Brain microvascular endothelial cell (primary cell): Measurements from ENCODE around the gene THAP10.

Source experiments
- DNase-seq: peaks from one replicate; pipeline ENCODE4 v3.0.0-alpha.2; 2020
- H3K27ac ChIP-seq: fragments of 250-450 bp; sonication (Bioruptor Pico); 2 replicates; pipeline ENCODE4 v1.5.1; 2020; ENCODE audit warnings: mild to moderate bottlenecking, moderate library complexity
- H3K27me3 ChIP-seq: fragments of 250-450 bp; sonication (Bioruptor Pico); replicated peaks from 2 replicates; pipeline ENCODE4 v1.5.1; 2020; ENCODE audit warnings: mild to moderate bottlenecking
- H3K36me3 ChIP-seq: fragments of 250-450 bp; sonication (Bioruptor Pico); replicated peaks from 2 replicates; pipeline ENCODE4 v1.5.1; 2020; ENCODE audit warnings: mild to moderate bottlenecking
- H3K4me3 ChIP-seq: 2 replicates; pipeline ENCODE4 v1.5.1; 2011; ENCODE audit warnings: low read depth, mild to moderate bottlenecking, control low read depth, low read length, moderate library complexity
- CTCF ChIP-seq: IDR thresholded peaks from 2 replicates; pipeline ENCODE4 v1.5.1; 2011; ENCODE audit warnings: low read depth, mild to moderate bottlenecking, moderate library complexity, low read length, control low read depth, inconsistent platforms; ENCODE audit errors: missing control alignments
- in situ Hi-C: cut with HindIII; loops from 2 replicates; pipeline ENCODE4 v1.10.0; 2017; ENCODE audit warnings: low sequenced_read_pairs, low pct_ligation_motif_present

Gene THAP10

DNA sequence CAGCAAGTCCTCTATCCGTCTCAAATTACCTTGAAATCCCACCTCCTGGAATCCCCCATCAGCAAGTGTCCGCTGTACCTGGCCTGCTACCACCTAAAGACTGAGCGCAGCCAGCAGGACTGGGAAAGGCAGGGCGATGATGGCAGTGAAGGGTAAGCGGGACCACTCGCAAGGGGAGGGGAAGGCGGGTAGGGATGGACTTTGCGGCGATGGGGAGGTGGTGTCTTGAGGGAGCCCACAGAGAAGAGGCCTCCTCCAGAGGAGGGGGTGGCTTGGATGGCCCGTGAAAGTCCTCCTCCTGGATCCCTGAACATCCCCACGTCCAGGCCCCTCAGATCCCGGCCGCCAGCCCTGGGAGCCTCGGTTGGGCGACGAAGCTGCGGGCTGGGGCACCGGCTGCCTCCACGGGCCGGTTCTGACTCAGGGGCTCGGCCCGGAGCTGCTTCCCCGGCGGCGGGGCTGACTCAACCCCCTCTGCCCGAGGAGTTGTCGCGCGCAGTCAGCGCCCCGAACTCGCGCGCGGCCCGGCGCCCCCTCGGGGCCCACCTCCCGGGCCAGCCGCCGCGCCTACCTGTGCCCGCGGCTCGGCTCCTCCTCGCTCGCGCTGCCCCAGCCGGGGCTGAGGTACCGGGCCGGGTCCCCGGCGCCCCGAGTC lies 38.8 kb downstream of the THAP10 start:
- Histone ChIP-seq H3K4me3 (peak overlapping the region; percentile 83), H3K27ac (peak overlapping the region; percentile 94)

GRCh38 chr15:70852501-70853317 lies 39.5 kb downstream of the THAP10 start:
- Histone ChIP-seq H3K27me3 (no peaks in the 10 kb centered on the region), H3K4me3 (peak overlapping the region; percentile 83), H3K36me3 (peaks cover 13% of the 10 kb centered on the region), H3K27ac (peak overlapping the region; percentile 94)
- in situ Hi-C loops: no loop called here
- TF ChIP-seq CTCF: no peak
- peak; percentile 77 for DNase-seq

More for the DNA sequence above, 38.8 kb downstream of the THAP10 start:
- H3K27me3 ChIP-seq: no peaks in the 10 kb centered on the region
- peak; percentile 32 for DNase-seq
- no peak for TF ChIP-seq CTCF
- H3K36me3 ChIP-seq: peaks cover 13% of the 10 kb centered on the region
- in situ Hi-C loops: no loop called here

DNA sequence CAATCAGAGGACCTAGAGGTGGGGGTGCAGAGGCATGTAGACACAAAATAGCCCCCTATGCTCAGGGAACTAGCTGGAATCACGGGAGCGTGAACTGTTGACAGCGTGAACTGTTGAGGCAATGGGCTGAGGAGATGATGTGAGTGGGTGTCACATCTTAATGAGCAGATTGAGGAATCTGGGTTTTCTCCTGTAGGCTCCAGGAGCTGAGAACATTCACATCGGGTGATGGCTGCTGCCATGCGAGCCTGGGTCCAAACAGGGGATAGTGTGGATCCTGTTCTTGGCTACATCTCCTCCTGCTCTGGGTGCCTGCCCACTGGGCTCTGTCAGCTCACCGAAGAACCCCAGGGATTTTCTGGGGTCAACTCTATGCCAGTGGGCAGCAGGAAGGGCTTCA lies 40.3 kb downstream of the THAP10 start:
- in situ Hi-C loops: no loop called here
- Histone ChIP-seq H3K4me3 (no peak overlapping the region), H3K36me3 (peaks cover 13% of the 10 kb centered on the region), H3K27ac (peak overlapping the region; percentile 94), H3K27me3 (no peaks in the 10 kb centered on the region)
- DNase-seq: no peak
- TF ChIP-seq CTCF: no peak

GRCh38 chr15:70845602-70846360 lies 46.5 kb downstream of the THAP10 start:
- TF ChIP-seq CTCF: no peak
- Histone ChIP-seq H3K36me3 (peaks cover 8% of the 10 kb centered on the region), H3K27me3 (no peaks in the 10 kb centered on the region), H3K4me3 (no peak overlapping the region), H3K27ac (no peak overlapping the region)
- no peak for DNase-seq
- in situ Hi-C loops: no loop called here

DNA sequence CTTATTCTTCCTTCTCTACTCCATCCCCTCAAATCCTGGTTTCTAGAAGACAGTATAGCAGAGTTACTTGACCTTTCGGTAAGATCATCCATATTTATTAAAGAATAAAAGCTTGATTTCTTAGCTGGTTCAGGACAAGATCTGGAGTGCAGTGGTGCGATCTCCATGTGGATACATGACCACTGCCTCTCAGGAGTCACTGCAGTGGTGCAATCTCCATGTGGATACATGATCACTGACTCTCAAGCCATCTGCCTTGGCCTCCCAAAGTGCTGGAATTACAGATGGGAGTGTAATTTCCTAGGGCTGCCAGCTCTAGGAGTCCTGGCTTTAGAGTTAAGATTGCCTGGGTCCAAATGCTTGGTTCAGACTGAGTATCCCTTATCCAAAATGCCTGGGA lies 54.8 kb downstream of the THAP10 start:
- no peak for TF ChIP-seq CTCF
- H3K36me3 ChIP-seq: peaks cover 19% of the 10 kb centered on the region
- DNase-seq: no peak
- no peaks in the 10 kb centered on the region for H3K27me3 ChIP-seq
- H3K4me3 ChIP-seq: no peak overlapping the region
- in situ Hi-C loops: no loop called here
- H3K27ac ChIP-seq: no peak overlapping the region
